Neutrophil (primary cell): Measurements from ENCODE around the gene GOLGA3.

ENCODE experiments used
- H3K27ac ChIP-seq: fragments of 200-600 bp; sonication (generic); 2 replicates; pipeline ENCODE4 v1.5.1; 2016; ENCODE audit warnings: mild to moderate bottlenecking, moderate library complexity
- H3K27me3 ChIP-seq: fragments of 200-600 bp; sonication (generic); 2 replicates; pipeline ENCODE4 v1.6.0; 2016; ENCODE audit warnings: mild to moderate bottlenecking
- H3K36me3 ChIP-seq: fragments of 200-600 bp; sonication (generic); 2 replicates; pipeline ENCODE4 v1.5.1; 2017
- H3K4me1 ChIP-seq, 2 experiments: fragments of 200-600 bp in 1 of 2; sonication (generic) in 1 of 2; 1 replicate in 1 of 2; 2 replicates in 1 of 2; pipeline versions ENCODE4 v1.5.1 to v1.6.1; 2013 to 2016; ENCODE audit warnings: low read depth in 1 of 2, low read length in 1 of 2, mild to moderate bottlenecking in 1 of 2, moderate library complexity in 1 of 2; ENCODE audit not compliant: control insufficient read depth in 1 of 2, insufficient read depth in 1 of 2
- H3K4me3 ChIP-seq, 2 experiments: fragments of 200-600 bp in 1 of 2; sonication (generic) in 1 of 2; 1 replicate in 1 of 2; 2 replicates in 1 of 2; pipeline ENCODE4 v1.5.1; 2013 to 2016; ENCODE audit warnings: low read depth in 1 of 2, low read length in 1 of 2, mild to moderate bottlenecking in 1 of 2, moderate library complexity in 1 of 2
- H3K9me3 ChIP-seq: fragments of 200-600 bp; sonication (generic); 2 replicates; pipeline ENCODE4 v1.5.1; 2016
- TF ChIP-seq, protein P1 (sequence below): fragments of 200-600 bp; sonication (generic); IDR thresholded peaks from 2 replicates; pipeline ENCODE4 v1.5.1; 2016; ENCODE audit warnings: antibody characterized with exemption

GOLGA3 gene

DNA sequence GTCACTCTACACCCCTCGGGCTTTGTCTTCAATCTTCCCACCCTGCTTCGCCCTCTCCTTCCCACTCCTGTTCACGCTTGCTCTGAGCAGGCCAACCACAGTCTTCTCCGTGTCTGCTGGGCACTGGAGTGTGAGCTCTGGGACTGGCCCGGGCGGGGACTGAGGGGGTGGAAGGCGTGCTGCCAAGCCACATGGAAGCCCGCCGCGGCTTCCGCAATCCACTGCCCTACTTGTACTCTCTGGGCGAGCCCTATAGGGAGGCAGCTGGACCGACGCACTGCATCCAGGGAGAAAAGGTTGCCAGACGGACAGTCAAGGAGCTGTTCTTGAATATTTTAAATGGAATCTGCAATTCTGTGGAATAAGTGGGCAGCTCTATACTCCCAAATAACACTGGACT is 24.8 kb downstream of the GOLGA3 start:
- H3K36me3 ChIP-seq, result peaks cover 93% of the 10 kb centered on the region
- no peak overlapping the region for H3K27ac ChIP-seq
- TF ChIP-seq, protein P1, sequence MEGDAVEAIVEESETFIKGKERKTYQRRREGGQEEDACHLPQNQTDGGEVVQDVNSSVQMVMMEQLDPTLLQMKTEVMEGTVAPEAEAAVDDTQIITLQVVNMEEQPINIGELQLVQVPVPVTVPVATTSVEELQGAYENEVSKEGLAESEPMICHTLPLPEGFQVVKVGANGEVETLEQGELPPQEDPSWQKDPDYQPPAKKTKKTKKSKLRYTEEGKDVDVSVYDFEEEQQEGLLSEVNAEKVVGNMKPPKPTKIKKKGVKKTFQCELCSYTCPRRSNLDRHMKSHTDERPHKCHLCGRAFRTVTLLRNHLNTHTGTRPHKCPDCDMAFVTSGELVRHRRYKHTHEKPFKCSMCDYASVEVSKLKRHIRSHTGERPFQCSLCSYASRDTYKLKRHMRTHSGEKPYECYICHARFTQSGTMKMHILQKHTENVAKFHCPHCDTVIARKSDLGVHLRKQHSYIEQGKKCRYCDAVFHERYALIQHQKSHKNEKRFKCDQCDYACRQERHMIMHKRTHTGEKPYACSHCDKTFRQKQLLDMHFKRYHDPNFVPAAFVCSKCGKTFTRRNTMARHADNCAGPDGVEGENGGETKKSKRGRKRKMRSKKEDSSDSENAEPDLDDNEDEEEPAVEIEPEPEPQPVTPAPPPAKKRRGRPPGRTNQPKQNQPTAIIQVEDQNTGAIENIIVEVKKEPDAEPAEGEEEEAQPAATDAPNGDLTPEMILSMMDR, result no peak
- no peak overlapping the region for H3K4me3 ChIP-seq
- no peaks in the 10 kb centered on the region for H3K9me3 ChIP-seq
- no peaks in the 10 kb centered on the region for H3K27me3 ChIP-seq
- H3K4me1 ChIP-seq, result no peaks in the 10 kb centered on the region

DNA sequence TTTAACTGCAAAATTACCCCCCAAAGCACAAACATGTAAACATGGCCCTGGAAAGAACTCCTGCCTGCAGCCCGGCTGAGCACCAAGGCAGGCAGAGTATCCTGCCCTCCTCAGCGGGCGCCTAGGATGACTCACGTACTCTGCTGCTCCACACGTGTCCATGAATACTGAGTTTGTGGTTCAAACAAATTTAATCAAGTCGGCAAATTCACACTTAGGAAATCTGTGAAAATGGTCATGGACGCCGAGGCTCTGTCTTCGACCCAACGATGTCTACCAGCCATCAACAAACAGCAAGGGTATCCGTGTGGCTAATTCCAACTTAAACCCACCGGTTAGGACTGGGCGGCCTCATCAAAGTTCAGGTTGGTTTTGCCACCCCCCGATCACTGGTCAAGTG is 25.5 kb downstream of the GOLGA3 start:
- Histone ChIP-seq H3K4me3 (no peak overlapping the region), H3K36me3 (peaks cover 94% of the 10 kb centered on the region), H3K4me1 (no peaks in the 10 kb centered on the region), H3K9me3 (no peaks in the 10 kb centered on the region), H3K27me3 (no peaks in the 10 kb centered on the region), H3K27ac (no peak overlapping the region)
- TF ChIP-seq, protein P1, result no peak

DNA sequence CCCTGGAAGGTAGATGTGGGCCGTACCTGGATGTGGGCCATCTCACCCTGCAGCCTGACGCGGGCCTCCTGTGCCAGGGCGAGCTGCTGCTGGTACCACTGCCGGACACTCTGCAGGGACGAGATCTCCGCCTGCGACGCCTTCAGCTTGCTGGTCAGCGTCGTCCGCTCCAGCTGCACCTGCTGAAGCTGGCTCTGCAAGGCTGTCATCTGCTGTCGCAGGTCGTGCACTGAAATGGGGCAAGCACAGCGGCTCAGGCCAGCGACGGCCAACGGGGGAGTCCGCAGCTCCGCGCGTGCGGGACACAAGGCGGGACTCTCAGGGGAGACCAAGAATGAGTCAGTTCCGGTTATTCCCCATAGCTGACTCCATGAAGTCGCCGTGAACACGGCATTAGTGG is 26.9 kb downstream of the GOLGA3 start:
- H3K27ac ChIP-seq, result no peak overlapping the region
- no peaks in the 10 kb centered on the region for H3K4me1 ChIP-seq
- no peaks in the 10 kb centered on the region for H3K27me3 ChIP-seq
- no peaks in the 10 kb centered on the region for H3K9me3 ChIP-seq
- no peak overlapping the region for H3K4me3 ChIP-seq
- peaks cover 94% of the 10 kb centered on the region for H3K36me3 ChIP-seq
- TF ChIP-seq, protein P1, result no peak

DNA sequence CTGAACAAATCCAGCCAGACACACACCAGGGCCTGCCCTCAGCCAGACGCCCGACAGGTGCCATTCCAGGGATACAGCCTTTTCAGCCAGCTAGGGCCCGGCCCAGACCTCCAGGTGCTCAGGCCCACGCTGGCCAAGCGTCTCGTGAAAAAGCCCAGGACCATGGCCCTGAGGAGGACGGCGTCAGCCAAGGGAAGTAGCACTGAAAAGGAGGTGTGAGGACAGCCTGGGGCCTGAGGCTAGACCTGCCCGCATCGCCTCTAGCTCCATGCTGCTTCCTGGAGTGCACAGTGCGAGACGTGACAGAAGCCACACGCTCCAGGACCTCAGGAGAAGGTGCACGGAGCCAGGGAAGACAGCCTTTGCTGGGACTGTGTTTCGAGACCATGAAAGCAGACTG is 29.8 kb downstream of the GOLGA3 start:
- no peak overlapping the region for H3K4me3 ChIP-seq
- no peaks in the 10 kb centered on the region for H3K9me3 ChIP-seq
- TF ChIP-seq, protein P1, result no peak
- no peaks in the 10 kb centered on the region for H3K4me1 ChIP-seq
- H3K36me3 ChIP-seq, result peaks cover 98% of the 10 kb centered on the region
- H3K27me3 ChIP-seq, result no peaks in the 10 kb centered on the region
- no peak overlapping the region for H3K27ac ChIP-seq

DNA sequence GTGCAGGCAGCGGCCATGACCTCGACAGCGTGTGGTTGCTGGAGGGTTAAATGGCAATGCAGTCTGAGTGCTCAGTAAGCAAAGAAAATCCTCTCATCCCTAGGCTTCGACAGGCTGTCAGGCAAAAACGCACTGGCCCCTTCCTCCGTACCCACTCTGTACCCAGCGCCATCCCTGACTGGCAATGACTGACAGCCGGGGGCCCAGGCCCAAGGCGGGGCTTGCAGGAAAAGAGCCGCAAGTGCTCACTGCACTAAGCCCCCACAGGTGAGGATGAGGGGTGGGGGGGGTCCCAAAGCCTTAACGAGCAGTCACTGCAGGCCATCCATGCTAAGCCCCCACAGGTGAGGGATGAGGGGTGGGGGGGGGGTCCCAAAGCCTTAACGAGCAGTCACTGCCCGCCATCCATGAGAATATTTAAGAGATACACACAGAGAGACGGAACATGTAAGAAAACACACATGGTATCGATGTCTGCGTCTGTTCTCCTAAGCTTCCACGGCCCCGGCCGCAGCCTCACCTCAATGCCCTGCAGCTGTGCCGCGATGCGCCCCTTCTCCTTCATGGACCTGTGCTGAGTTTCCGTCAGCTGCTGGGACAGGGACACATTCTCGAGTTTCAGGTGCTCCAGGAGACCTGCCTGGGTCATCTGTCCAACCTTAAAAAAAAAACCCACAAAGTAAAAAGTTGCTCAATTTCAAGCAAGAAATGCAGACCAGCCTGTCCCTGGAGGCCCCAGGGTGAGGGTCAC is 30.7 kb downstream of the GOLGA3 start:
- Histone ChIP-seq H3K36me3 (peaks cover 93% of the 10 kb centered on the region), H3K4me3 (no peak overlapping the region), H3K27me3 (no peaks in the 10 kb centered on the region), H3K9me3 (no peaks in the 10 kb centered on the region), H3K4me1 (no peaks in the 10 kb centered on the region), H3K27ac (no peak overlapping the region)
- TF ChIP-seq, protein P1, result no peak
